AG08395 (cell line): ENCODE measurements around the gene FOXL1.

Source experiments
- DNase-seq: peaks from one replicate; pipeline ENCODE4 v3.0.0; 2012; ENCODE audit warnings: mixed read lengths, low spot score

Gene FOXL1

GRCh38 chr16:86568677-86569623 lies 9.4 kb upstream of the FOXL1 start:
- no peak for DNase-seq

DNA sequence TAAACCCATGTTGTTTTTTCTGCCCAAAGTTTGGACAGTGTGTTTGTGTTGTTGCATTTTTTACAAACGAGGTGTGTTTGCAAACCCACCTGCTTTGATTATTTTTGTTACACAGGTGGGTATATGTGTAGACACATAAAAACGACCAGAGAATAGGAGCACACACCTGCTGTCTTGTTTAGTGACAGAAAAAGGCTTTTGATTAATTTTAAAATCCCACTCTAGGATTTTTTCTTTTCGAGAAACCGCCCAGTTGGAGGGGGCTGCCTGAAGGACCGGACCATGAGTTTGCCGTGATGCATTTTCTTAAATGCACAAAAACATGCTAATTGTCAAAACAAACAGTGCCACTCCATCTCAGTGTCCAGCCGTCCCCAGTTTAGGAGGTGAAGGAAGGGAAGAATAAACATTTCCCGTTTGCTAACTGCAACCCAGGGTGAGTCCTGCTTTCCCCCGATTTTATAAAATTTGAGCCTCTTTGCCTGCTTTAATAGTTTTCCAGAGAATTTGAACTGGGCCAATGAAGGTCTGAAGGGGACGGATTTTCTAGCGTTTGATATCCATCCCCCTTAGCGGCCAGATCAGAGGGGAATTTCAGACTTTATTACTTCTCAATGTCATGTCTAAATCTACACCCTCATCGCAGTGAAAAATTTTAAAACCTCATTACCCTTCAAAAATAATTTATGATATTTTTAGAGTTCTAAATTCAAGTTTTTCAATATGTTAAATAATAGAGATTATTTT lies 8.5 kb upstream of the FOXL1 start:
- DNase-seq: no peak

- no peak for DNase-seq
These were observed 7.5 kb upstream of the FOXL1 start for GRCh38 chr16:86570558-86571529.

- no peak for DNase-seq
These were observed 6.8 kb upstream of the FOXL1 start for GRCh38 chr16:86571530-86571915.

DNA sequence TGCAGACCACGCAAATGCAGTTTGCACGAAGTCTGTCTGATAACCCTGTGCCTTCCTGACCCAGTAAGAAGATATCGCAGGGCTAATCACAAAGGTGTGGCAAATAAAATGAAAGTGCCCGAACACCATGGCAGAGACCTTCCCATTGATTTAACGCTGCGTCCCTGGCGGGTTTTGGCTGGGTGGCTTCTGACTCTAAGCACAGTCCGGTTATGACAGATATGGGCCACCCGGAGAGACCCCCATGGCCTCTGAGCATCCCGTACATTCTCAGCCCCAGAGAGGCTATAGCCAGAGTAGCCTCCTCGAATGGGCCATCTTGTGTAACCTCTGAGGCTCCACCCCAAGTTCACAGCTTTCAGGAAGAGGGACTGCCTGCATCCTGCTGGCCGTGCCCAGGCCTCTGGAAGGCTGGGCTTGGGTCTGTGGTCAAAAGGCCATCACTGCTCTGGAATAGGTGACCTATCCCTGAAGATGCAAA lies 6.3 kb upstream of the FOXL1 start:
- DNase-seq: no peak

- no peak for DNase-seq
These were observed 5.7 kb upstream of the FOXL1 start for GRCh38 chr16:86572606-86573005.

- no peak for DNase-seq
These were observed 5.1 kb upstream of the FOXL1 start for GRCh38 chr16:86573215-86573614.

DNA sequence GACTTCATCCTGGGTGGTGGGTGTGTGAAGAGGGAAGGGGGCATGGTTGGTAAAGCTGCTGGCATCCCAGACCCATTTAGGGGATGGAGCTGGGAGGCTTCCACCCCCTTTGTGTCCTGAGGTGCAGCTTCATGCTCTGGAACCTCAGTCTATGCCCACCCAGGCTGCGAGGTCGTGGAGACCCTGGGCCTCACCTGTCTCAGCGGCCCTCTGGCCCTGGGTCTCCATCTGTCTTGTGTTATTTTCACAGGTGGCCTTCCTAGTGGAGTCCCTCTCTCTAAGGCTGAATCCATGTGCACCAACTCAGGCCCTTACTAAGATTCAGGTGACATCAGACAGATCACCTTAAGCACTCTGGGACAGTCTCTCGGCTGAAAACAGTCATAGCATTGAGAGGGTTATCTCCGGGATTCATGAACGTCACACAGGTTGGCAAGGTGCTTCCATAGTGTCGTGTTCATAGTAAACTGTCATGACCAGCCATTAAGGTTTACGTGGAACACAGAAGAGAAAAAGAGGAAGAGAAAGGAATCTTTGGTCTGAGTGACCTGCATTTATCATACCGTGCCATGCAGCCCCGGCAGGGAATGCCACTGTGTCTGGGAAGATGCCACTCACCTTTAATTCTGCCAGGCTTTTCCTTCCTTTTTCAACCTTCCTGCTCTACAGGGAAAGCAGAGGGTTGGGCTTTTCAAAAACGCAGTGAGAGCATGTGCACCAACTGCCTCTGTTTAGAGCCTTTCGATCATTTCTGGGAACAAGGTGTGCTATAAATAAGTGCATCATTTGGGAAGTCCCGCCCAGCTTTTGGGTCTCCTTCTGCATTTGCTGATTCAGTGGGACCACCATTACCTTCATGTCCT lies 4.5 kb upstream of the FOXL1 start:
- no peak for DNase-seq

DNA sequence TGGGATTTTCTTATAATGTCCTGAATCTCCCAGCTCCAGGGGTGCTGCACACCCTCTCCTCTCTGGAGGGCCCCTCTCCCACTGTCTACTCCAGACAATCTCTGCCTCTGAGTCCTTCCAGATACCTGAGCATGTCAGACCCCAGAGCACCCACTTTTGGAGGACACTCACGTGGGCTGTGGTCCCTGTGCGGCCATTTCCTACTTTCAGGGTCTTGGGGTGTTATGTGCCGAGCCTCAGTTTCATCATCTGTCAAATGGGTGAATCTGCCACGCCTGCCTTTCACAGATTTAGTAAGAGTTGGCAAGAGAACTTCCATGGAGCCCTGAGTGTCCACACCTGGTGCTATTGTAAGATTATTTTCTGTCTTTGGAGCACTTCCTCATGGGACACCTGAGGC lies 3.7 kb upstream of the FOXL1 start:
- no peak for DNase-seq

DNA sequence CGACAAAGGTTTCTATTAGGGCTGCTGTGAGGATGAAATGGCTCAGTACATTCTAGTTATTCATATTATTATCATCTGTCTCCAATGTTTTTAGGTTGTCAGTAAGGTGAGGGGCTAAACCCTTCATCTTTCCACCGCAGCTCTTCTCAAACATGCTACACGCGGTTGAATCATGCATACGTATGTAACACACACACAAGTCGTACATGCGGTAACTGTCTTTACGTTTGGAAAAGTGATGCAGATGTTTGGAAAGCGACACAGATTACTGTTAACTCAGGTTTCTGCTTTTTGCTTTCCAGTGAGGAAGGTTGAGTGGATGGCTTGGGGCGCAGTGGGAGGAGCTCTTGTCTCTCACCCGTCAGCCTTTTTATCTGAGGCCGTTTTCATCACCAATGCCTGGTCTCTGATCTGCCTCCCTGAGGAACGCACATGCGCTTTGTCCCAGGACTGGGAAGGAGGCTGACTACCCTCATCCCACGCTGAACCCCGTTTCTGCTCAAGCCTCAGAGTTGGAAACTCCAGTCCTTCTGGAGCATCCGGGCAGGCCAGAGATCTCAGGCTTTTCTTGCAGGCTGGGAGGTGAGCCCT lies 3.2 kb upstream of the FOXL1 start:
- no peak for DNase-seq

- peak; percentile 92 for DNase-seq
These were observed 2.4 kb upstream of the FOXL1 start for GRCh38 chr16:86575754-86576557.

DNA sequence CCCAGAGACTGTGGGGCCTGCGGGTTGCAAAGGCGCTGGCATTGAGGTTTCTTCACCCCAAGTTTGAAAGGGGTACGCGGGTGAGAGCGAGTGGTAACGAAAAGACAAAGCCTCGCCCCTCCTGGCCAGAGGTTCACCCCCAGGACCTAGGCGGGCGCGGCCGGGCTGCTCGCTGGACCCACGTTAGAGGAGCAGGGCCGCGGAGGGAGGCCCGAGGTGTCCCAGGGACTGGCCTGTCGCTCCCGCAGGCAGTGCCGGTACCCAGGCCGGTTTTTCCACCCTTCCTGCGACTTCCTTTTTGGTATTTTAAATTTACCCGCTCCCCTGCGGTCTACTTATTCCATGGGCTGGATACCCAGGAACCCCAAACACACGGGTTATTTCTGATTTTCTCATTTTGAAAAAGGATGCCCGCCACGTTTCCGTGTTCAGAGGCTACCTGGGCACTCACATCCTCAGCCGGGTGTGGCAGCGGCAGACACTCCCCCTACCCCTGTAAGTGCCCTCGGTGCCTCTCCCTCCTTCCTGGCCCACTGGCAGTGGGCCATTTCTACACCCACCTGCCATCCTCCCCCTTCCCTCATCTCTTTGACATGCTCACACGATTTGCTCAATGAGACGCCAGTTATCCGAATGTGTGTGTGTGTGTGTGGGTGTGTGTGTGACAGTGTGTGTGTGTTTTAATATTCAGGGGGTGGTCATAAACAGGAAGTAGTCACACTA lies 1.6 kb upstream of the FOXL1 start:
- DNase-seq: no peak

- DNase-seq: no peak
These were observed 906 bp upstream of the FOXL1 start for GRCh38 chr16:86577314-86577971.

DNA sequence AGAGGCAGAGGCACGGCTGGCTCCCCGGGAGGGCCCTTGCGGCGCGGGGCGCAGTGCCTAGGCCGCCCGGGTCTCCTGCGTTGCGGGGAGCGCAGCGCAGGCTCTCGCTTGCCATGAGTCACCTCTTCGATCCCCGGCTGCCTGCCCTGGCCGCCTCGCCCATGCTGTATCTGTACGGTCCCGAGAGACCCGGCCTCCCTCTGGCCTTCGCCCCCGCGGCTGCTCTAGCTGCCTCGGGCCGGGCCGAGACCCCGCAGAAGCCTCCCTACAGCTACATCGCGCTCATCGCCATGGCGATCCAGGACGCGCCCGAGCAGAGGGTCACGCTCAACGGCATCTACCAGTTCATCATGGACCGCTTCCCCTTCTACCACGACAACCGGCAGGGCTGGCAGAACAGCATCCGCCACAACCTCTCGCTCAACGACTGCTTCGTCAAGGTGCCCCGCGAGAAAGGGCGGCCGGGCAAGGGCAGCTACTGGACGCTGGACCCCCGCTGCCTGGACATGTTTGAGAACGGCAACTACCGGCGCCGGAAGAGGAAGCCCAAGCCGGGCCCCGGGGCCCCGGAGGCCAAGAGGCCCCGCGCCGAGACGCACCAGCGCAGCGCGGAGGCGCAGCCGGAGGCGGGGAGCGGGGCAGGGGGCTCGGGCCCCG lies 390 bp downstream of the FOXL1 start:
- peak; percentile 34 for DNase-seq

DNA sequence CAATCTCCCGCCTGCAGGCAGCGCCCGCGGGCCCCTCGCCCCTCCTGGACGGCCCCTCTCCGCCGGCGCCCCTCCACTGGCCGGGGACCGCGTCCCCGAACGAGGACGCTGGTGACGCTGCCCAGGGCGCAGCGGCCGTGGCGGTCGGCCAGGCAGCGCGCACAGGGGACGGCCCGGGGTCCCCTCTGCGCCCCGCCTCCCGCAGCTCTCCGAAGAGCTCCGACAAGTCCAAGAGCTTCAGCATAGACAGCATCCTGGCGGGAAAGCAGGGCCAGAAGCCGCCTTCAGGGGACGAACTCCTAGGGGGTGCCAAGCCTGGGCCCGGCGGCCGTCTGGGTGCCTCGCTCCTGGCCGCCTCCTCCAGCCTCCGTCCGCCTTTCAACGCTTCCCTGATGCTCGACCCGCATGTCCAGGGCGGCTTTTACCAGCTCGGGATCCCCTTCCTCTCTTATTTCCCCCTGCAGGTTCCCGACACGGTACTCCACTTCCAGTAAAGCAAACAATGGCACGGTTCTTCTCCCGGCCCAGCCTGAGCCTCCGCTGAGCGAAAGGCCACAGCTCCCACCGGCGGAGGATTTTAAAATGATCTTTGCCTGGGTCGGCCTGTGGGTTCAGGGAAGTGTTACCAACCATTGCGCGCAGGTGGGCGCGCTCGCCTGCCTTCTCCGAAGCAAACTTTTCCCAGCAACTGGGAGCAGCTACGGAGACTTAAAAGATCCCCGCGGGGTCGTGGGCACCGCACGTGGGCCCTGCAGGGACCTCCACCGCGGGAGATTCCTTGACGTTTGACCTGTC lies 1.1 kb downstream of the FOXL1 start:
- no peak for DNase-seq

DNA sequence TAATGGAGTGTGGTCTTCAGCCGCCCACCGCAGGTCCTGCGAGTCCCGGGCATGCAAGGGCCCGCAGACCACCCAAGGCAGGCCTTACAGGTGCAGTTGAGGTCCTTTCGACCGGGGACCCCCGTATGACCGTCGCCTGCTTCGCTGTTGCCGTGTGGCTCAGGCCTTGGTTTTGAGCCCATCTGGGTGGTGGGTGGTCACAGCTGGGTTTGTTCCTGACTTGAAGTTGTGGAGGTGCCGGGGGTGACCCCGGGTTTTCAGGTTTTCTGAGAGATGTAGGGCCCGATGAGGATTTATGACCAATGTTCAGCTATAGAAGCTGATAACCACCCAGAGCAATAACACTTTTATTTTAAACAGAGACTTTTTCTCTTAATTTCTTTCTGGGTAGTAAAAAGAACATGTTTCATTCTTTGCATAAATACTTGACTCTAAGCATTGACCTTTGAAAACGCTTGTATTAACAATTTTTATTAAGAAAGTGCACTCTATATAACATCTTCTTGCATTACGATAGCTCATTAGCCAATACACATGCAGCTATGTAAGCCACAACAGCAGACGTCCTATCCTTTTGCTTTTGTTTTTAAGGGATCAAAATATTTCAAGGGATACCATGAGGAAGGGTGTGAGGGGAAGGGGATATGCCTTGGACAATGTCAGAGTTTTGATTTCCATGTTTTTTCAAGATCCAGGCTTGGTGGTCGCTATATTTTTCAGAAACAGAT lies 1.9 kb downstream of the FOXL1 start:
- DNase-seq: no peak
